ENCODE results near the gene RAB11A. TPM values are rescaled to one million over a fixed set of nuclear protein-coding genes. Genes with fewer than 3 reads are reported as not detected.

Gene RAB11A
- total RNA-seq (2012; rRNA removed), result 139 and 140 TPM in 2 replicates

GRCh38 chr15:65869126-65869953, at the start of gene RAB11A:
Gene RAB11A (plus strand): TSS chr15:65869491. CDS start chr15:65869586, 95 bp downstream.
- H3K4me2 ChIP-seq (ENCODE audit: low read length), result peak within 1 kb of the TSS; percentile 85

GRCh38 chr15:65819563-65819960, 49.7 kb upstream of the RAB11A start:
- Histone ChIP-seq H3K4me2 (ENCODE audit: low read length) (no peak overlapping the region), H3K27me3 (ENCODE audit: control insufficient read depth, insufficient read depth, low read length) (peaks cover 7% of the 10 kb centered on the region), H3K9me3 (replicated peaks; ENCODE audit: low read length) (no peaks in the 10 kb centered on the region), H3K9ac (ENCODE audit: low read depth, low read length) (no peak overlapping the region), H3K36me3 (ENCODE audit: insufficient read depth, low read length) (no peaks in the 10 kb centered on the region), H3K4me1 (ENCODE audit: control insufficient read depth, insufficient read depth, low read length) (no peaks in the 10 kb centered on the region), H3K4me3 (ENCODE audit: low read length) (no peak overlapping the region)

More at GRCh38 chr15:65869126-65869953, at the start of gene RAB11A:
- no peaks in the 10 kb centered on the region for H3K27me3 ChIP-seq (ENCODE audit: control insufficient read depth, insufficient read depth, low read length)
- no peaks in the 10 kb centered on the region for H3K36me3 ChIP-seq (ENCODE audit: insufficient read depth, low read length)
- H3K9me3 ChIP-seq (replicated peaks; ENCODE audit: low read length), result no peaks in the 10 kb centered on the region
- peak within 1 kb of the TSS; percentile 95 for H3K4me3 ChIP-seq (ENCODE audit: low read length)
- peaks cover 18% of the 10 kb centered on the region for H3K4me1 ChIP-seq (ENCODE audit: control insufficient read depth, insufficient read depth, low read length)
- H3K9ac ChIP-seq (ENCODE audit: low read depth, low read length), result peak within 1 kb of the TSS; percentile 94

GRCh38 chr15:65821070-65821469, 48.2 kb upstream of the RAB11A start:
- Histone ChIP-seq H3K9ac (ENCODE audit: low read depth, low read length) (no peak overlapping the region), H3K27me3 (ENCODE audit: control insufficient read depth, insufficient read depth, low read length) (peaks cover 7% of the 10 kb centered on the region), H3K4me3 (ENCODE audit: low read length) (no peak overlapping the region), H3K4me1 (ENCODE audit: control insufficient read depth, insufficient read depth, low read length) (no peaks in the 10 kb centered on the region), H3K9me3 (replicated peaks; ENCODE audit: low read length) (no peaks in the 10 kb centered on the region), H3K36me3 (ENCODE audit: insufficient read depth, low read length) (no peaks in the 10 kb centered on the region), H3K4me2 (ENCODE audit: low read length) (no peak overlapping the region)

GRCh38 chr15:65822316-65822715, 47.0 kb upstream of the RAB11A start:
- peaks cover 7% of the 10 kb centered on the region for H3K27me3 ChIP-seq (ENCODE audit: control insufficient read depth, insufficient read depth, low read length)
- H3K9me3 ChIP-seq (replicated peaks; ENCODE audit: low read length), result no peaks in the 10 kb centered on the region
- H3K4me2 ChIP-seq (ENCODE audit: low read length), result no peak overlapping the region
- no peak overlapping the region for H3K4me3 ChIP-seq (ENCODE audit: low read length)
- H3K4me1 ChIP-seq (ENCODE audit: control insufficient read depth, insufficient read depth, low read length), result no peaks in the 10 kb centered on the region
- H3K36me3 ChIP-seq (ENCODE audit: insufficient read depth, low read length), result no peaks in the 10 kb centered on the region
- H3K9ac ChIP-seq (ENCODE audit: low read depth, low read length), result no peak overlapping the region

GRCh38 chr15:65824031-65824743, 45.1 kb upstream of the RAB11A start:
- no peaks in the 10 kb centered on the region for H3K4me1 ChIP-seq (ENCODE audit: control insufficient read depth, insufficient read depth, low read length)
- H3K27me3 ChIP-seq (ENCODE audit: control insufficient read depth, insufficient read depth, low read length), result no peaks in the 10 kb centered on the region
- no peaks in the 10 kb centered on the region for H3K36me3 ChIP-seq (ENCODE audit: insufficient read depth, low read length)
- H3K9ac ChIP-seq (ENCODE audit: low read depth, low read length), result no peak overlapping the region
- H3K9me3 ChIP-seq (replicated peaks; ENCODE audit: low read length), result no peaks in the 10 kb centered on the region
- no peak overlapping the region for H3K4me2 ChIP-seq (ENCODE audit: low read length)
- H3K4me3 ChIP-seq (ENCODE audit: low read length), result no peak overlapping the region

- Histone ChIP-seq H3K9ac (ENCODE audit: low read depth, low read length) (no peak overlapping the region), H3K4me2 (ENCODE audit: low read length) (no peak overlapping the region), H3K4me3 (ENCODE audit: low read length) (no peak overlapping the region), H3K9me3 (replicated peaks; ENCODE audit: low read length) (no peaks in the 10 kb centered on the region), H3K4me1 (ENCODE audit: control insufficient read depth, insufficient read depth, low read length) (no peaks in the 10 kb centered on the region), H3K36me3 (ENCODE audit: insufficient read depth, low read length) (no peaks in the 10 kb centered on the region), H3K27me3 (ENCODE audit: control insufficient read depth, insufficient read depth, low read length) (no peaks in the 10 kb centered on the region)
These were observed 44.2 kb upstream of the RAB11A start for GRCh38 chr15:65824941-65825544.

- no peak overlapping the region for H3K4me2 ChIP-seq (ENCODE audit: low read length)
- peaks cover under 1% of the 10 kb centered on the region for H3K4me1 ChIP-seq (ENCODE audit: control insufficient read depth, insufficient read depth, low read length)
- H3K27me3 ChIP-seq (ENCODE audit: control insufficient read depth, insufficient read depth, low read length), result no peaks in the 10 kb centered on the region
- no peak overlapping the region for H3K4me3 ChIP-seq (ENCODE audit: low read length)
- no peaks in the 10 kb centered on the region for H3K36me3 ChIP-seq (ENCODE audit: insufficient read depth, low read length)
- H3K9ac ChIP-seq (ENCODE audit: low read depth, low read length), result no peak overlapping the region
- no peaks in the 10 kb centered on the region for H3K9me3 ChIP-seq (replicated peaks; ENCODE audit: low read length)
These were observed 42.2 kb upstream of the RAB11A start for GRCh38 chr15:65827065-65827464.

GRCh38 chr15:65828585-65828984, 40.7 kb upstream of the RAB11A start:
- Histone ChIP-seq H3K36me3 (ENCODE audit: insufficient read depth, low read length) (no peaks in the 10 kb centered on the region), H3K9me3 (replicated peaks; ENCODE audit: low read length) (no peaks in the 10 kb centered on the region), H3K4me2 (ENCODE audit: low read length) (no peak overlapping the region), H3K4me1 (ENCODE audit: control insufficient read depth, insufficient read depth, low read length) (peaks cover 16% of the 10 kb centered on the region), H3K4me3 (ENCODE audit: low read length) (no peak overlapping the region), H3K27me3 (ENCODE audit: control insufficient read depth, insufficient read depth, low read length) (no peaks in the 10 kb centered on the region), H3K9ac (ENCODE audit: low read depth, low read length) (no peak overlapping the region)

- H3K9ac ChIP-seq (ENCODE audit: low read depth, low read length), result no peak overlapping the region
- no peaks in the 10 kb centered on the region for H3K9me3 ChIP-seq (replicated peaks; ENCODE audit: low read length)
- peaks cover 22% of the 10 kb centered on the region for H3K4me1 ChIP-seq (ENCODE audit: control insufficient read depth, insufficient read depth, low read length)
- no peak overlapping the region for H3K4me3 ChIP-seq (ENCODE audit: low read length)
- no peaks in the 10 kb centered on the region for H3K27me3 ChIP-seq (ENCODE audit: control insufficient read depth, insufficient read depth, low read length)
- no peaks in the 10 kb centered on the region for H3K36me3 ChIP-seq (ENCODE audit: insufficient read depth, low read length)
- H3K4me2 ChIP-seq (ENCODE audit: low read length), result no peak overlapping the region
These were observed 40.0 kb upstream of the RAB11A start for GRCh38 chr15:65829130-65829764.

- peak overlapping the region; percentile 51 for H3K4me3 ChIP-seq (ENCODE audit: low read length)
- H3K27me3 ChIP-seq (ENCODE audit: control insufficient read depth, insufficient read depth, low read length), result no peaks in the 10 kb centered on the region
- H3K36me3 ChIP-seq (ENCODE audit: insufficient read depth, low read length), result no peaks in the 10 kb centered on the region
- peak overlapping the region; percentile 31 for H3K9ac ChIP-seq (ENCODE audit: low read depth, low read length)
- H3K4me1 ChIP-seq (ENCODE audit: control insufficient read depth, insufficient read depth, low read length), result peaks cover 22% of the 10 kb centered on the region
- peak overlapping the region; percentile 78 for H3K4me2 ChIP-seq (ENCODE audit: low read length)
- no peaks in the 10 kb centered on the region for H3K9me3 ChIP-seq (replicated peaks; ENCODE audit: low read length)
These were observed 36.5 kb upstream of the RAB11A start for GRCh38 chr15:65832549-65833364.
